SK-N-SH treated with all-trans-retinoic acid at 6 μM for 48 hours (cell line): ENCODE results near the gene CNPY4.

Experiments used
- CSDC2 ChIP-seq: fragments of 250-450 bp; sonication (Bioruptor Pico); IDR thresholded peaks from 2 replicates; pipeline ENCODE4 v1.5.0; 2020; ENCODE audit warnings: mild to moderate bottlenecking, moderate library complexity
- GLIS3 ChIP-seq: fragments of 250-450 bp; sonication (Bioruptor Pico); IDR thresholded peaks from 2 replicates; pipeline ENCODE4 v1.5.0; 2020; ENCODE audit warnings: mild to moderate bottlenecking, moderate library complexity
- RARB ChIP-seq: fragments of 250-450 bp; sonication (Bioruptor Pico); IDR thresholded peaks from 2 replicates; pipeline ENCODE4 v1.8.0; 2021; ENCODE audit warnings: mild to moderate bottlenecking, moderate library complexity
- ZFP30 ChIP-seq: fragments of 450-650 bp; formaldehyde crosslinking; IDR thresholded peaks from 2 replicates; pipeline ENCODE4 v1.5.0; 2022; ENCODE audit warnings: mild to moderate bottlenecking, moderate library complexity
- TF ChIP-seq, protein P1 (sequence below): fragments of 250-450 bp; sonication (Bioruptor Pico); IDR thresholded peaks from 2 replicates; pipeline ENCODE4 v1.5.0; 2020; ENCODE audit warnings: mild to moderate bottlenecking, moderate library complexity
- TF ChIP-seq, protein P2 (sequence below): fragments of 250-450 bp; sonication (Bioruptor Pico); IDR thresholded peaks from 2 replicates; pipeline ENCODE4 v1.5.1; 2020; ENCODE audit warnings: low read depth, mild to moderate bottlenecking, moderate library complexity
- TF ChIP-seq, protein P3 (sequence below): fragments of 250-450 bp; sonication (Bioruptor Pico); IDR thresholded peaks from 2 replicates; pipeline ENCODE4 v1.8.0; 2021; ENCODE audit warnings: low read depth, mild to moderate bottlenecking, moderate library complexity, borderline replicate concordance
- TF ChIP-seq, protein P4 (sequence below): fragments of 250-450 bp; sonication (Bioruptor Pico); IDR thresholded peaks from 2 replicates; pipeline ENCODE4 v1.8.0; 2020; ENCODE audit warnings: mild to moderate bottlenecking, moderate library complexity, borderline replicate concordance

DNA sequence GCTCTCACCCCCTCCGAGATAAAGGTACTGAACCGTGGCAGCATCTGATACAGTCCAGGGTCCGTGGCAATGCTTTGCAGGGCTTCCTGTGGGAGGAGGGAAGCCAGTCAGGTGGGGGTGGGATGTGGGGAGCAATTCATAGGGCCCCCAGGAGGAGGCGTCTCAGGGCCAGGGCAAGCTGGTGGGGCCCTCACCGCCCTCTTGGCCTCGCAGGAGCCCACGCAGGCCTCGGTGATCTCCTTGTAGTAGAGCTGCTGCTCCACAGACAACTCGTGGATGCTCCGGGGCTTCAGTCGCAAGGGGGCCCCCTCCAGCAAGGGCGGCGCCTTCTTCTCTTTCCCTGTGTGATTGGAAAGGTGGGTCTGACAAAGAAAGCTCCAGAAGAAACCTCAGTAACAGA, 7.5 kb upstream of the CNPY4 start:
- TF ChIP-seq GLIS3 (CRISPR knock-in tag) = no peak
- TF ChIP-seq, protein P1, sequence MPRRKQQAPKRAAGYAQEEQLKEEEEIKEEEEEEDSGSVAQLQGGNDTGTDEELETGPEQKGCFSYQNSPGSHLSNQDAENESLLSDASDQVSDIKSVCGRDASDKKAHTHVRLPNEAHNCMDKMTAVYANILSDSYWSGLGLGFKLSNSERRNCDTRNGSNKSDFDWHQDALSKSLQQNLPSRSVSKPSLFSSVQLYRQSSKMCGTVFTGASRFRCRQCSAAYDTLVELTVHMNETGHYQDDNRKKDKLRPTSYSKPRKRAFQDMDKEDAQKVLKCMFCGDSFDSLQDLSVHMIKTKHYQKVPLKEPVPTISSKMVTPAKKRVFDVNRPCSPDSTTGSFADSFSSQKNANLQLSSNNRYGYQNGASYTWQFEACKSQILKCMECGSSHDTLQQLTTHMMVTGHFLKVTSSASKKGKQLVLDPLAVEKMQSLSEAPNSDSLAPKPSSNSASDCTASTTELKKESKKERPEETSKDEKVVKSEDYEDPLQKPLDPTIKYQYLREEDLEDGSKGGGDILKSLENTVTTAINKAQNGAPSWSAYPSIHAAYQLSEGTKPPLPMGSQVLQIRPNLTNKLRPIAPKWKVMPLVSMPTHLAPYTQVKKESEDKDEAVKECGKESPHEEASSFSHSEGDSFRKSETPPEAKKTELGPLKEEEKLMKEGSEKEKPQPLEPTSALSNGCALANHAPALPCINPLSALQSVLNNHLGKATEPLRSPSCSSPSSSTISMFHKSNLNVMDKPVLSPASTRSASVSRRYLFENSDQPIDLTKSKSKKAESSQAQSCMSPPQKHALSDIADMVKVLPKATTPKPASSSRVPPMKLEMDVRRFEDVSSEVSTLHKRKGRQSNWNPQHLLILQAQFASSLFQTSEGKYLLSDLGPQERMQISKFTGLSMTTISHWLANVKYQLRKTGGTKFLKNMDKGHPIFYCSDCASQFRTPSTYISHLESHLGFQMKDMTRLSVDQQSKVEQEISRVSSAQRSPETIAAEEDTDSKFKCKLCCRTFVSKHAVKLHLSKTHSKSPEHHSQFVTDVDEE = no peak
- no peak for TF ChIP-seq RARB
- TF ChIP-seq, protein P2, sequence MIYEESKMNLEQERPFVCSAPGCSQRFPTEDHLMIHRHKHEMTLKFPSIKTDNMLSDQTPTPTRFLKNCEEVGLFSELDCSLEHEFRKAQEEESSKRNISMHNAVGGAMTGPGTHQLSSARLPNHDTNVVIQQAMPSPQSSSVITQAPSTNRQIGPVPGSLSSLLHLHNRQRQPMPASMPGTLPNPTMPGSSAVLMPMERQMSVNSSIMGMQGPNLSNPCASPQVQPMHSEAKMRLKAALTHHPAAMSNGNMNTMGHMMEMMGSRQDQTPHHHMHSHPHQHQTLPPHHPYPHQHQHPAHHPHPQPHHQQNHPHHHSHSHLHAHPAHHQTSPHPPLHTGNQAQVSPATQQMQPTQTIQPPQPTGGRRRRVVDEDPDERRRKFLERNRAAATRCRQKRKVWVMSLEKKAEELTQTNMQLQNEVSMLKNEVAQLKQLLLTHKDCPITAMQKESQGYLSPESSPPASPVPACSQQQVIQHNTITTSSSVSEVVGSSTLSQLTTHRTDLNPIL (CRISPR knock-in tag) = no peak
- TF ChIP-seq CSDC2 (CRISPR knock-in tag) = no peak
- TF ChIP-seq ZFP30 = no peak
- TF ChIP-seq, protein P3, sequence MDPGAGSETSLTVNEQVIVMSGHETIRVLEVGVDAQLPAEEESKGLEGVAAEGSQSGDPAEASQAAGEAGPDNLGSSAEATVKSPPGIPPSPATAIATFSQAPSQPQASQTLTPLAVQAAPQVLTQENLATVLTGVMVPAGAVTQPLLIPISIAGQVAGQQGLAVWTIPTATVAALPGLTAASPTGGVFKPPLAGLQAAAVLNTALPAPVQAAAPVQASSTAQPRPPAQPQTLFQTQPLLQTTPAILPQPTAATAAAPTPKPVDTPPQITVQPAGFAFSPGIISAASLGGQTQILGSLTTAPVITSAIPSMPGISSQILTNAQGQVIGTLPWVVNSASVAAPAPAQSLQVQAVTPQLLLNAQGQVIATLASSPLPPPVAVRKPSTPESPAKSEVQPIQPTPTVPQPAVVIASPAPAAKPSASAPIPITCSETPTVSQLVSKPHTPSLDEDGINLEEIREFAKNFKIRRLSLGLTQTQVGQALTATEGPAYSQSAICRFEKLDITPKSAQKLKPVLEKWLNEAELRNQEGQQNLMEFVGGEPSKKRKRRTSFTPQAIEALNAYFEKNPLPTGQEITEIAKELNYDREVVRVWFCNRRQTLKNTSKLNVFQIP = no peak
- TF ChIP-seq, protein P4, sequence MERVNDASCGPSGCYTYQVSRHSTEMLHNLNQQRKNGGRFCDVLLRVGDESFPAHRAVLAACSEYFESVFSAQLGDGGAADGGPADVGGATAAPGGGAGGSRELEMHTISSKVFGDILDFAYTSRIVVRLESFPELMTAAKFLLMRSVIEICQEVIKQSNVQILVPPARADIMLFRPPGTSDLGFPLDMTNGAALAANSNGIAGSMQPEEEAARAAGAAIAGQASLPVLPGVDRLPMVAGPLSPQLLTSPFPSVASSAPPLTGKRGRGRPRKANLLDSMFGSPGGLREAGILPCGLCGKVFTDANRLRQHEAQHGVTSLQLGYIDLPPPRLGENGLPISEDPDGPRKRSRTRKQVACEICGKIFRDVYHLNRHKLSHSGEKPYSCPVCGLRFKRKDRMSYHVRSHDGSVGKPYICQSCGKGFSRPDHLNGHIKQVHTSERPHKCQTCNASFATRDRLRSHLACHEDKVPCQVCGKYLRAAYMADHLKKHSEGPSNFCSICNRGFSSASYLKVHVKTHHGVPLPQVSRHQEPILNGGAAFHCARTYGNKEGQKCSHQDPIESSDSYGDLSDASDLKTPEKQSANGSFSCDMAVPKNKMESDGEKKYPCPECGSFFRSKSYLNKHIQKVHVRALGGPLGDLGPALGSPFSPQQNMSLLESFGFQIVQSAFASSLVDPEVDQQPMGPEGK (CRISPR knock-in tag) = no peak
